GM19468 (cell line): ENCODE results near the gene OSBPL6.
"Not testable (repeated sequence)": the region's sequence is repeated elsewhere in the genome, so short reads cannot be mapped to it uniquely, and the experiment has no call there.

Experiments used
- ATAC-seq: cut with Tn5 transposase; IDR thresholded peaks from one replicate; pipeline ENCODE4 v1.9.1; 2021; ENCODE audit warnings: mild to moderate bottlenecking, moderate library complexity, moderate number of reproducible peaks; ENCODE audit not compliant: unreplicated experiment; ENCODE audit errors: extremely low read depth

The OSBPL6 gene

DNA sequence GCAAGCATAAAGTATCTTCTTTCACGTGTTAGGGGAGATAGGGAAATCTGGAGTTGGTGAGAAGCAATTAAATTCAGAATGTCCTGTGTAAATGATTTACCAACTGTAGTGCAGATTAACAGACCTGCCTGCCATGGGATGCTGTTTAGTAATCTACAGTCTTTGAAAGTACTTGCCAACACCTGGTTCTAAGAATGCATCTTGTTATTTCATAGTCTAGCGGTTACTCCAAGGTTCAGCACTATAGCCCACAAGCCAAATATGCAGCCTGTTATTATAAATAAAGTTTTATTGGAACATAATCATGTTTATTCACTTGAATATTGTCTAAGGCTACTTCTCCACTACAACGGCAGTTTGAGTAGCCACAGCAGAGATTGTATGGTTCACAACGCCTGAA, 100.8 kb downstream of the OSBPL6 start:
- no peak for ATAC-seq

DNA sequence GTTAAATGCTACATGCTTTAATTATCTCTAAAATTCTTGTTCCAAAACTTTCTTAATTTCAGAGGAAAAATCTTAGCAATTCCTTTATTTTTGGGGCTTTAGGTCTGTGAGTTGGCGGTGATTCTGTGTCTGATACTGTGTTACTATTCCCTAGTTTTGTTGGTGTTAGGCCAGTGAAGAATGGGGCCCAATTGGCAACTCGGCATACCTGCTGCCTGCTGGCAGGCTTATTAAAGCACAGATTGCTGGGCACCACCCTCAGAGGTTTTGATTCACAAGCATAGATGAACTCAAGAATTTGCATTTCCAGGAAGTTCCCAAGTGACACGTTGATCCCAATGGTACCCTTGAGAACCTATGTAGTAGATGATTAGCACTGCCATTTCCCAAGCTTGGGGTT, 101.6 kb downstream of the OSBPL6 start:
- ATAC-seq, result no peak

DNA sequence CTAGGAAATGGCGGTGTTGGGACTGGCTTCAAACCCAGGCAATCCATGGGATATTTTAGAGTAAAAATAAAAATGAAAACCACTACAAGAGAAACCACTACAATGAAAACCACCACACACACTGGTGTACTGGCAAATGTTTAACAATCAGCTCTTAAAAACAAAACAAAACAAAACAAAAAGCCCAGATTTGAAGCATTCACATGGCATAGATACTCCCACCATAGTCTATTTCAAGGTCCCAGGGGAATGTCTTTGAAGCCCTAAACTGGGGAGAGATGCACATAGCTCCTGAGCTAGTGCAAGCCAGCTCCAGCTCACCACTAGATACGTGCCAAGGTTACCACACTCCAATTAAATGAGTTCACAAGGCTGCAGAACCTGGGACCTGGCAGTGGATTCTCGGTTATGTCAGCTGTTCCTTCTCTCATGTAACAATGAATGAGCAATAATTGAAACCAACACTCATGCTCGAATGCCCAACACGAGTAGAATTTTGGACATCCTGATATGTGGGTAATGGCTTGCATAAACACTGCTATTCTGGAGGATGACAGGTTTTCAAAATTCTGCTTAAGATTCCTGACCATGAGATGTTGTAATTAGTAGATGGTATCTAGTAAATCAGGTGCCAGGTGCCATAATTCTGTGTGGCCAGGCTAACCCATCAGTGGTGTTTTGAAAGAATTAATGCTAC, 102.2 kb downstream of the OSBPL6 start:
- ATAC-seq, result no peak

- ATAC-seq, result no peak
Observed at GRCh38 chr2:178297091-178297411, 102.7 kb downstream of the OSBPL6 start.

- ATAC-seq, result no peak
Observed at GRCh38 chr2:178298785-178299212, 104.5 kb downstream of the OSBPL6 start.

- ATAC-seq, result no peak
Observed at GRCh38 chr2:178301649-178302238, 107.4 kb downstream of the OSBPL6 start.

GRCh38 chr2:178304333-178304732, 110.0 kb downstream of the OSBPL6 start:
- ATAC-seq, result no peak

DNA sequence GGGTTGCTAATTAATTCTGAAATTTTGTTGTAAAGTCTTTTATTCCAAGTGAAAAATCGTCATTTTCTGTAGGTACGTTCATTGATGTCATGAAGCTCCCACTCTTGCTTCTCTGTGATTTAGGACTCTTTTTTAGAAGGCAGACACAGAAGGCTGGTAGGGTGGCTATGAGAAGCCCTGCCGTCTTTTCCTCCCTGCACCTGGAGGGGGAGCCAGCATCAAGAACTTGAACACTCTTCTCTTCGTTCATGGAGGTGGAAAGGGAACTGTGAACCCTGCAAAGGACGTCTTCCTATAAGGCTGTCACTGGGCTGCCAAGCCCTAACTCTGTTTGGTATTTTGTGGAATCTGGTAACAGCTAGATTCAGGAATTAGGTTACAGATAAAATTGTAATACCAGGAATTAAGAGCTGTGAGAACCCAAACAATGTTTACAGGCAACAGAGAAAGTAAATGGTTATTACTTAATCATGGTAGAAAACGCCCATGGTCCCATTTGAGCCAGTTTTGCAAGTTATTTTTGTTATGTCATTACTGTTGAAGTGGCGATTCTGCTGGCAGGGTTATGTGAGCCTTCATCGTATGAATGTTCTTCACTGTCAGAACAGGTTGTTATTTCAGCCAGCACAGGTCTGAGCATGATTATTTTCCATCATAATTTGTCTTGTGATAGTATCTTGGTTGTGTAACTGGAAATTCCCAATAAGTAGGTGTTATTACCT, 112.2 kb downstream of the OSBPL6 start:
- peak; percentile 93 for ATAC-seq

GRCh38 chr2:178307650-178308049, 113.3 kb downstream of the OSBPL6 start:
- no peak for ATAC-seq

DNA sequence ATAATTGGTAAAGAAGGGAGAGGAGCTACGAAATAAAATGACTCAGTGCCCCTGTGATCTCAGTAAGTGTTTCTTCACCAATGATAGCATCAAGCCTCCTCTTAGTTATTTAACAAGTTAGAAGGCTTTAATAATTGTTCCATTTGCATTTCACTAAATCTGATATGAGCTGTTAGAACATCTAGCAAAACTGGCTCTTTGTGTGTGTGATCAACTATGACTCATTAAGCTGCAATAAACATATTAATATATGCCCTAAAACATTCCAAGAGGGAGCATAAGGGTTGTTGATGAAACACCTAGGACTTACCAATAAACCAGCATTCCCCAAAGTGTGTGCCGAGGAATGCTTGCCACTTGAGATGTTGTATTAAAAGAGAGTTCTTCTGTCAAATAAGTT, 115.2 kb downstream of the OSBPL6 start:
- ATAC-seq, result no peak

DNA sequence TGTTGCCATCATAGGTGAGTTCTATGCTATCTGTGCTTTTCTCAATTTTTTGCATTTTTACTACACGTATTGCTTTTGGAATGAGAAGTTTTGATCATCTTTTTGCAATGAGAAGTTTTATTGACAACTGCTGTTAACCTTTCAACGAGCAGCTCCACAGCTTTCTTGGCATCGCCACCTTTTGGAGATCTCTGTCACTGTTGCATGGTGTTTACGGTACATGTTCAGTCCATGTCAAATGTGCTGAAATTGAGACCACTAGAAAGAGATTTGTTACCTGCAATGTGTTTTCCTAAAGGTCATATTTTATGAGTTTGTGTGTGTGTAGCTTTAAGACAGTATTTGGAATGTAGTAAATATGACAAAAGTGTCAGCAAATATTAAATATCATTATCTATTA, 120.8 kb downstream of the OSBPL6 start:
- no peak for ATAC-seq

DNA sequence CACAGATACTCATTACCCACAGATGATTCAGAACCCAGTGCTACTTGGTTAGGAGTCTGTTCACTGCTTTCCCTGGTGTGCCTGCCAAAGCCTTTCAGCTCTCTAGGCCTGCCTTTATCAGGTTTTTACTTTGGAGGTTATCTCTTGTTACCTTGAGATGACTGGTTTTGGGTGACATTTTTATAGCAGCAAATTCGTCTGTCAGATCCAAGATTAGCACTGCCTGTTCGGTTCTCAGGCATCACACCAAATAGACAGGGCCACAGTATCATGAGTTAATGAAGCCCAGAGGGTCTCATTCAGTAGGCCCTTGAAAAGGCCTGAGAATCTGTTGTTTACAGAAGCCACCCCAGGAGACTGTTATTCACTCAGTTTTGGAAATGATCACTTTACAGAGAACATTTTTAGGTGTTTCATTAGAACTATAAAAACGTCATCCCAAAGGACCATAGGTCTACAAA, 121.2 kb downstream of the OSBPL6 start:
- no peak for ATAC-seq

- ATAC-seq, result no peak
Observed at GRCh38 chr2:178317811-178318210, 123.5 kb downstream of the OSBPL6 start.

DNA sequence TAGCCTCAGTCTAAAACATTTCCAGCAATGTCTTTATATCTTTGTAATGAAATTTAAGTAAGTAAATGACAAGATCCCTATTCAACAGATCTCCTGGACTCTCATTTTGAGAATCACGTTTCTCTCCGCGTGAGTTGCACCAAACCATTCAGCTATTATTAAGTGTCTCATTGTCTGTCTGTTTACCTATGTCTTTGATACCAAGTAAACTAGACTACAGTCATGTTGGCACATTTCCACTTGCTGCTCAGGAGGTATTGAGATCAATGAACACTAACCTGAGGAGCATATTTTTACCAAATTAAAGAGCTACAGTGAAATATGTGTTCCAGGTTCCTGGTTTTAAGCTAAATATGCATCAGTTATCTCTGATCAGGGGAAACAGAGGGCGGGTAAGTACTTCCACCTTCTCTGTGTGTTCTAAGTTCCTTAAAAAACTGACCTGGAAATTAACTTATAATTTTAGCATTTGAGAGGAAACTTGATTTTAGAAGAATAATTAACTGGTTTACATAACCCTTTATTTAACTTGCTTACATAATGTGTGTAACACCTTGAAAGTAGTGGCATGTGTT, 125.8 kb downstream of the OSBPL6 start:
- no peak for ATAC-seq

- ATAC-seq, result no peak
Observed at GRCh38 chr2:178322068-178322467, 127.8 kb downstream of the OSBPL6 start.

- ATAC-seq, result not testable (repeated sequence)
Observed at GRCh38 chr2:178323331-178323730, 129.0 kb downstream of the OSBPL6 start.

DNA sequence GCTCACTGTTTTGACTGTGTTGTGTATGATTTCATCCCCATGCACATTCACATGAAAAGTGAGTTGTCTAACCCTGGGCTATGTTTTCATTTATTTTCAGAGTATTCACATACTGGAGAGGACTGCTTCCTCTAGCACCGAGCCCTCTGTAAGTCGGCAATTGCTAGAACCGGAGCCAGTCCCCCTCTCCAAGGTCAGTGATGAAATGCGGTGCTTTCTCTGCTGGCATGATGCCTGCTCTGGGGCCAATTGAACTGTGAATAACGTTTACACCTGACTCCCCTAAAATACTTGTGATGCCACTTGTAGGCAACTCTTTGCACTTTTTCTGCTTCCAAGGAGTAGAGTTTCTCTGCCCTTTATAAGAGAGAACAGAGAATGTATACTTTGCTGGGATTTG, 129.8 kb downstream of the OSBPL6 start:
- ATAC-seq, result no peak

DNA sequence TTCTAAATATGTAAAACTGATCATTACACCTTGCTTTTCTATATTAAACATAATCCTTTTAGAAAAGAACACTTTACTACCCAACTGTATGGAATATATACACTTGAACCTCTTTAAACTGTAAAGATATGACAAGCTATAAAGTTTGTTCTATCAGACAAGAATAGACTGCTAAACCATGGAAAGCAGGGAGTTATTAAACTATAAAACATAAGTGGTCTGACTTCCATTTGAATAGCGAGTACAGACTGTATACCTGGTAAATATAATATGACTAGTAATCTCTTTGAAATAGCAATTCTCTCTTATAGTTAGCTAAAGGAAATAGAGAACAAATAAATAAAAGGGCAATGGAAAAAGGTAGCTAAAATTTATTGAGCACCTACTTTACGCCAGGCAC, 131.0 kb downstream of the OSBPL6 start:
- ATAC-seq, result no peak

- ATAC-seq, result no peak
Observed at GRCh38 chr2:178327516-178327915, 133.2 kb downstream of the OSBPL6 start.

GRCh38 chr2:178328037-178328436, 133.7 kb downstream of the OSBPL6 start:
- ATAC-seq, result no peak
